Natural killer cell (primary cell): ENCODE measurements around the gene TRIM59. TPM values are rescaled to one million over a fixed set of nuclear protein-coding genes. Genes with fewer than 3 reads are reported as not detected.

Experiments
- ATAC-seq, 3 donors: fragments of 150-1000 bp in 2 of 3; fragments of 200-7000 bp in 1 of 3; cut with Tn5 transposase; 1 replicate in 1 of 3; 2 replicates in 2 of 3; pipeline ENCODE4 v1.10.0; 2021; ENCODE audit warnings: mild to moderate bottlenecking in 2 of 3, moderate library complexity in 2 of 3
- DNase-seq, 2 donors: peaks; one replicate each; pipeline versions ENCODE4 v3.0.0 to v3.0.0-alpha.2; 2013 to 2021; ENCODE audit warnings: mixed read lengths in 1 of 2
- H3K27ac ChIP-seq: one replicate; pipeline ENCODE4 v1.5.1; 2013; ENCODE audit warnings: mild to moderate bottlenecking, low read length
- H3K27me3 ChIP-seq: one replicate; pipeline ENCODE4 v1.6.1; 2013; ENCODE audit warnings: low read length; ENCODE audit not compliant: control insufficient read depth, insufficient read depth
- H3K36me3 ChIP-seq: one replicate; pipeline ENCODE4 v1.6.1; 2013; ENCODE audit warnings: low read length; ENCODE audit not compliant: control insufficient read depth, insufficient read depth
- H3K4me1 ChIP-seq: one replicate; pipeline ENCODE4 v1.6.1; 2013; ENCODE audit warnings: low read length; ENCODE audit not compliant: control insufficient read depth, insufficient read depth
- H3K4me3 ChIP-seq: one replicate; pipeline ENCODE4 v1.5.1; 2013; ENCODE audit warnings: low read length
- H3K9me3 ChIP-seq: one replicate; pipeline ENCODE4 v1.6.1; 2013; ENCODE audit warnings: low read length; ENCODE audit not compliant: control insufficient read depth, insufficient read depth
- H3K27ac Mint-ChIP-seq, 2 donors: one replicate each; pipeline ENCODE4 v1.8.0; 2022; ENCODE audit warnings: mild to moderate bottlenecking in 2 of 2, mixed read lengths in 2 of 2, moderate library complexity in 1 of 2
- H3K27me3 Mint-ChIP-seq, 2 donors: one replicate each; pipeline ENCODE4 v1.8.0; 2022; ENCODE audit warnings: low read depth in 2 of 2, mixed read lengths in 2 of 2
- H3K36me3 Mint-ChIP-seq: one replicate; pipeline ENCODE4 v1.8.0; 2022; ENCODE audit warnings: mixed read lengths
- H3K4me1 Mint-ChIP-seq, 2 donors: one replicate each; pipeline ENCODE4 v1.8.0; 2022; ENCODE audit warnings: mixed read lengths in 2 of 2
- H3K4me3 Mint-ChIP-seq: one replicate; pipeline ENCODE4 v1.8.0; 2022; ENCODE audit warnings: mild to moderate bottlenecking, moderate library complexity, mixed read lengths
- H3K9me3 Mint-ChIP-seq, 2 donors: one replicate each; pipeline ENCODE4 v1.8.0; 2022; ENCODE audit warnings: mixed read lengths in 2 of 2
- CTCF ChIP-seq: fragments of 200-600 bp; IDR thresholded peaks from one replicate; pipeline ENCODE4 v1.8.0; 2022; ENCODE audit warnings: antibody characterized with exemption
- WGBS: methylation state at CpG from one replicate; pipeline ENCODE4 v1.1.7; 2013; ENCODE audit warnings: missing lambda C conversion rate; ENCODE audit not compliant: insufficient coverage; 5-methylcytosine and 5-hydroxymethylcytosine counted together
- intact Hi-C: fragments of 100-400 bp; cut with micrococcal nuclease; formaldehyde crosslinking; loops from one replicate; pipeline ENCODE4 v1.14.2; 2022
- total RNA-seq, 4 donors: library from RNA; stranded (reverse); fragments of 120-200 nt in 1 of 4; gene quantifications; one replicate each; pipeline versions ENCODE4 v1.2.3 to v1.2.4, GENCODE V29; 2013 to 2022

TRIM59 gene
- total RNA-seq, 3 donors from 2014 or later (not counting 1 experiment from before 2014, with no cell fraction given) = 16.7 to 20.3 (median 17.9) TPM

DNA sequence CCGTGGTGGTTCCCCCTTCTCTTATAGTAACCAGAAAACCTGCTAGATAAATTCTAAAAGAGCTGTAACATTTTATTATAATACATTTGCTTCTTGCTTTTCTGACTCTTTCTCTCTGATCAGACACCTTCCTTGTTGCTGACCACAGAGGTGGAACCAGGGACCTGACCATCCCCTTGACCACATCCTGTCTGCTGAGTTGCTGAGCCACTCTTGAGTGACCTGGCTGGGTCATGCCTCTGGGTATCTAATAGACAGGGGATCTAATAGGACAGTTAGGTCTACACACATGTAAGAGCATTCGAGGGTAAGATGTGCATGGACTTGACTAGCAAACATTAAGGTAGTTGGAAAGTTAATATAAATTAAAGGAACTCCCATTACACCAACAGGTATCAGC is 22.8 kb upstream of the TRIM59 start:
- H3K36me3 Mint-ChIP-seq = no peaks in the 10 kb centered on the region
- Histone ChIP-seq H3K36me3 (no peaks in the 10 kb centered on the region), H3K27me3 (no peaks in the 10 kb centered on the region), H3K9me3 (peaks cover 11% of the 10 kb centered on the region), H3K27ac (no peak overlapping the region), H3K4me3 (no peak overlapping the region), H3K4me1 (peaks cover 7% of the 10 kb centered on the region)
- H3K4me1 Mint-ChIP-seq = no peaks in the 10 kb centered on the region
- H3K9me3 Mint-ChIP-seq = peaks cover 0 to 5% of the 10 kb centered on the region in 2 donors
- DNase-seq (no peak), ATAC-seq (peak in 1 of 3 donors; percentile 29)
- H3K27me3 Mint-ChIP-seq = peaks cover 0 to 14% of the 10 kb centered on the region in 2 donors
- no peak for TF ChIP-seq CTCF
- no peak overlapping the region for H3K4me3 Mint-ChIP-seq
- H3K27ac Mint-ChIP-seq = no peak overlapping the region
- WGBS = 40% methylated on average over 1 of the region's 2 CpGs
- intact Hi-C loops = no loop called here

GRCh38 chr3:160471892-160472291 is 22.3 kb upstream of the TRIM59 start:
- no peaks in the 10 kb centered on the region for H3K36me3 Mint-ChIP-seq
- H3K4me3 Mint-ChIP-seq = no peak overlapping the region

GRCh38 chr3:160470181-160470580 is 20.6 kb upstream of the TRIM59 start:
- no peak for TF ChIP-seq CTCF
- Histone ChIP-seq H3K4me1 (peaks cover 7% of the 10 kb centered on the region), H3K4me3 (no peak overlapping the region), H3K27ac (no peak overlapping the region), H3K9me3 (peaks cover 11% of the 10 kb centered on the region), H3K27me3 (no peaks in the 10 kb centered on the region), H3K36me3 (no peaks in the 10 kb centered on the region)
- H3K36me3 Mint-ChIP-seq = no peaks in the 10 kb centered on the region
- peaks cover 0 to 5% of the 10 kb centered on the region in 2 donors for H3K9me3 Mint-ChIP-seq
- H3K4me3 Mint-ChIP-seq = no peak overlapping the region
- DNase-seq (no peak), ATAC-seq (no peak)
- intact Hi-C loops = no loop called here
- peaks cover 0 to 14% of the 10 kb centered on the region in 2 donors for H3K27me3 Mint-ChIP-seq
- WGBS = 88% methylated on average over 5 of the region's 5 CpGs
- H3K4me1 Mint-ChIP-seq = no peaks in the 10 kb centered on the region
- no peak overlapping the region for H3K27ac Mint-ChIP-seq

More at GRCh38 chr3:160471892-160472291, 22.3 kb upstream of the TRIM59 start:
- Mint-ChIP-seq H3K27me3 (peaks cover 0 to 14% of the 10 kb centered on the region in 2 donors), H3K4me1 (no peaks in the 10 kb centered on the region), H3K9me3 (peaks cover 0 to 5% of the 10 kb centered on the region in 2 donors), H3K27ac (no peak overlapping the region)
- H3K4me1 ChIP-seq = peaks cover 7% of the 10 kb centered on the region
- H3K9me3 ChIP-seq = peaks cover 11% of the 10 kb centered on the region
- no peaks in the 10 kb centered on the region for H3K36me3 ChIP-seq
- no peak overlapping the region for H3K4me3 ChIP-seq
- no peak for DNase-seq
- TF ChIP-seq CTCF = no peak
- intact Hi-C loops = no loop called here
- H3K27me3 ChIP-seq = no peaks in the 10 kb centered on the region
- no peak overlapping the region for H3K27ac ChIP-seq
- 63% methylated on average over 2 of the region's 2 CpGs for WGBS
- ATAC-seq = no peak

GRCh38 chr3:160464971-160465370 is 15.4 kb upstream of the TRIM59 start:
- Mint-ChIP-seq H3K27me3 (peaks cover 0 to 11% of the 10 kb centered on the region in 2 donors), H3K4me3 (no peak overlapping the region), H3K36me3 (no peaks in the 10 kb centered on the region), H3K9me3 (peaks cover 0 to 5% of the 10 kb centered on the region in 2 donors), H3K4me1 (no peaks in the 10 kb centered on the region), H3K27ac (no peak overlapping the region)
- Histone ChIP-seq H3K4me1 (no peaks in the 10 kb centered on the region), H3K27ac (no peak overlapping the region), H3K27me3 (no peaks in the 10 kb centered on the region), H3K4me3 (no peak overlapping the region), H3K36me3 (no peaks in the 10 kb centered on the region), H3K9me3 (no peaks in the 10 kb centered on the region)
- no CpG with 5 or more reads among the region's 1 CpG for WGBS
- TF ChIP-seq CTCF = no peak
- ATAC-seq = no peak
- DNase-seq = no peak
- intact Hi-C loops = no loop called here
